GM18868 (cell line): ENCODE data around the gene CLBA1.
"Not testable (repeated sequence)": the region's sequence is repeated elsewhere in the genome, so short reads cannot be mapped to it uniquely, and the experiment has no call there.

Source experiments
- ATAC-seq: cut with Tn5 transposase; IDR thresholded peaks from one replicate; pipeline ENCODE4 v1.9.1; 2021; ENCODE audit warnings: mild to moderate bottlenecking, moderate library complexity; ENCODE audit not compliant: unreplicated experiment

CLBA1 gene

GRCh38 chr14:104985675-104986486 is at the start of gene CLBA1:
CLBA1 (plus strand) TSS chr14:104985788; CDS start chr14:104986432, 644 bp downstream.
- peak; percentile 95 for ATAC-seq

GRCh38 chr14:104935955-104936354 is 49.6 kb upstream of the CLBA1 start:
- no peak for ATAC-seq

- ATAC-seq, result no peak
Measured at GRCh38 chr14:104936361-104937155, 49.0 kb upstream of the CLBA1 start.

- no peak for ATAC-seq
Measured at GRCh38 chr14:104937161-104937560, 48.4 kb upstream of the CLBA1 start.

DNA sequence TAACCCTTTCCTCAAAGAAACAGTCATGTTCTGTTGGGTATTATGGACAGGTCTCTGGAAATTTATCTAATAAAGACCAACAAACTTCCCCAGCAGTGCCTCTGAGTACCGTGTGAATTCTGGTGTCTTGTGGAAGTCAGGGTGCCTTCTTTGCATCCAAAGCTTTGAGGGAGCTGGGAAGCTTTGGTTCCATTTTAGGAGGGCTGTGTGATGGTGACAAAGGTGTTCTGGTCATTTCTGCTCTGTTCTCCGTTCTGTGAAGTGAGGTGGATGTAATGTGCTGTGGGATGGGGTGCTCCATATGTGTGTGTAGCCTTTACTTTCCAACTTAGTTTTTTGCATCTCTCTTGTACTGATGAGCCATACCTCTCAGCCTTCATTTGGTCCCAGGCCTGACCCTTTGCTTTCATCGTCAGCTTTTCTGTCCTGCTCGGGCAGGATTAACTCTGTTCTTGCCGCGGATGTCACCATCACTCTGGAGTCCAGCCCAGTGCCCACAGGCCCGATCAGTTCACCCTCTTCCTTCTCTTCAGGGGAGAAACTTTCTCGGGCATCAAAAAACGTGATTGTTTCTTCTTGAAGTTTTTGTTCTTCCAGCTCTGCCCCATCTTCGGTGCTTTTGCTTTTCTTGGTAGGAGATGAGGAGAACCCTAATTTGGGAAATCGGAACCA is 47.8 kb upstream of the CLBA1 start:
- no peak for ATAC-seq

DNA sequence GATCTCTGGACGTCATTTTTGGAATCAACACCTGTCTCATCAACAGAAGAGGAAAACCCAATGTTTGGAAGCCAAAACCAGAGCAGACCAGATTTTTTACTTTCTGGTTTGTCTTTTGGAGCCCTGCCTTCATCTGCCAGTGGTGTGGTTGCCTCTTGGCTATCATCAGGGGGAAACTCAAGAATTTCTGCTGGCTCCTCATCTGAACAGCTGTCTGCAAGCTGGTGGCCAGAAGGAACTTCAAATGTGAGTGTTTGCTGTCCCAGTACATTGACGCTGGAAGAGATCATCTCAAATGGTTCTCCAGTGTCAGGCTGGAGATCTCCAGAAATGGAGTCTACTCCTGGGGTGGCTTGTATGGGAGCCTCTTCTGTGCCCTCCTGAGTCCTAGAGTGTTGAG is 47.2 kb upstream of the CLBA1 start:
- ATAC-seq, result no peak

- ATAC-seq, result no peak
Measured at GRCh38 chr14:104938960-104939359, 46.6 kb upstream of the CLBA1 start.

- ATAC-seq, result no peak
Measured at GRCh38 chr14:104939666-104940410, 45.8 kb upstream of the CLBA1 start.

GRCh38 chr14:104940526-104941150 is 45.0 kb upstream of the CLBA1 start:
- ATAC-seq, result no peak

GRCh38 chr14:104941508-104942365 is 43.9 kb upstream of the CLBA1 start:
- no peak for ATAC-seq

- ATAC-seq, result no peak
Measured at GRCh38 chr14:104942586-104942985, 43.0 kb upstream of the CLBA1 start.

DNA sequence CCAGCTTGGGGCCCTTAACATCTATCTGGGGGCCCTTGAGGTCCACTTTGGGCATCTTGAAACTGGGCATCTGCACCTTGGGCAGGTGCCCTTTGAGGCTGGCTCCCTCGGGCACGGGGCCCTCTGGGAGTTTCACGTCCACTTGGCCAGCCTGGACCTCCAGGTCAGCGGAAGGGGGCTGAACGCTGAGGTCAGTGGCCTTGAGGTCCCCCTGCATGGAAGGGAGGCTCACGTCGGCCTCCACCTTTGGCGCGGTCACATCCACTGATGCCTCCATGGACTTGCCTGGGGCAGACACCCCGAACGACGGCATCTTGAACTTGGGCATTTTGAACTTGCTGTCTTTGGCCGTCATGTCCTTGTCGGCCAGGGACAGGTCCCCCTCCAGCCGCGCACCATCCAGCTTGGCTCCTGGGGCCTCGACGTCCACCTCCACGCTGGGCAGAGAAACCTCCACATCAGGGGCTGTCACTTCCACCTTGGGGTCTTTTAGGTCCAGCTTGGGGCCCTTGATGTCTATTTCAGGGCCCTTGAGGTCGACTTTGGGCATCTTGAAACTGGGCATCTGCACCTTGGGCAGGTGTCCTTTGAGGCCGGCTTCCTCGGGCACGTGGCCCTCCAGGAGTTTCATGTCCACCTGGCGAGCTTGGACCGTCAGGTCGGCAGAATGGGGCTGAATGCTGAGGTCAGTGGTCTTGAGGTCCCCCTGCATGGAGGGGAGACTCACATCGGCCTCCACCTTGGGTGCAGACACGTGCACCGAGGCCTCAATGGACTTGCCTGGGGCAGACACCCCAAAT is 42.2 kb upstream of the CLBA1 start:
- not testable (repeated sequence) for ATAC-seq

DNA sequence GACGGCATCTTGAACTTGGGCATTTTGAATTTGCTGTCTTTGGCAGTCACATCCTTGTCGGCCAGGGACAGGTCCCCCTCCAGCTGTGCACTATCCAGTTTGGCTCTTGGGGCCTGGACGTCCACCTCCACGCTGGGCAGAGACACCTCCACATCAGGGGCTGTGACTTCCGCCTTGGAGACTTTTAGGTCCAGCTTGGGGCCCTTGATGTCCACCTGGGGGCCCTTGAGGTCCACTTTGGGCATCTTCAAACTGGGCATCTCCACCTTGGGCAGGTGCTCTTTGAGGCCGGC is 41.6 kb upstream of the CLBA1 start:
- ATAC-seq, result not testable (repeated sequence)

GRCh38 chr14:104944436-104945205 is 41.0 kb upstream of the CLBA1 start:
- not testable (repeated sequence) for ATAC-seq

GRCh38 chr14:104945266-104945665 is 40.3 kb upstream of the CLBA1 start:
- ATAC-seq, result not testable (repeated sequence)

- ATAC-seq, result not testable (repeated sequence)
Measured at GRCh38 chr14:104945986-104946965, 39.3 kb upstream of the CLBA1 start.

DNA sequence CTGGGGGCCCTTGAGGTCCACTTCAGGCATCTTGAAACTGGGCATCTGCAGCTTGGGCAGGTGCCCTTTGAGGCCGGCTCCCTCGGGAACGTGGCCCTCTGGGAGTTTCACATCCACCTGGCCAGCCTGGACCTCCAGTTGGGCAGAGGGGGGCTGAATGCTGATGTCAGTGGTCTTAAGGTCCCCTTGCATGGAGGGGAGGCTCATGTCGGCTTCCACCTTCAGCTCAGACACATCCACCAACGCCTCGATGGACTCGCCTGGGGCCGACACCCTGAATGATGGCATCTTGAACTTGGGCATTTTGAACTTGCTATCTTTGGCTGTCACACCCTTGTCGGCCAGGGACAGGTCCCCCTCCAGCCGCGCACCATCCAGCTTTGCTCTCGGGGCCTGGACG is 38.4 kb upstream of the CLBA1 start:
- ATAC-seq, result not testable (repeated sequence)
